Cardiac septum (tissue), 1 donor: ENCODE data around the gene KCNK4. TPM values are rescaled to one million over a fixed set of nuclear protein-coding genes. Genes with fewer than 3 reads are reported as not detected.

Experiments
- DNase-seq: peaks from one replicate; pipeline ENCODE4 v3.0.0-alpha.2; 2020; ENCODE audit warnings: low spot score
- intact Hi-C: fragments of 100-400 bp; cut with DNase I; formaldehyde crosslinking; loops from one replicate; pipeline ENCODE4 v1.14.0; 2022
- total RNA-seq: library from RNA; stranded (reverse); fragmentation: NEBNext Ultra II Directional; extraction: Animal tissue kit (Norgen Biotek cat#: 25700); gene quantifications from one replicate; pipeline ENCODE4 v1.2.1, GENCODE V29; 2021
- donor health status: DM: no; HTN: no; CAD: no.

The KCNK4 gene
- total RNA-seq, 1 donor from 2014 or later = not detected

GRCh38 chr11:64266339-64266738 is 24.8 kb upstream of the KCNK4 start:
- intact Hi-C loops = loop anchor here (5.0 kb wide), 1 partner anchor 36 kb away; the partner anchor contains the start of gene CATSPERZ
- no peak for DNase-seq

DNA sequence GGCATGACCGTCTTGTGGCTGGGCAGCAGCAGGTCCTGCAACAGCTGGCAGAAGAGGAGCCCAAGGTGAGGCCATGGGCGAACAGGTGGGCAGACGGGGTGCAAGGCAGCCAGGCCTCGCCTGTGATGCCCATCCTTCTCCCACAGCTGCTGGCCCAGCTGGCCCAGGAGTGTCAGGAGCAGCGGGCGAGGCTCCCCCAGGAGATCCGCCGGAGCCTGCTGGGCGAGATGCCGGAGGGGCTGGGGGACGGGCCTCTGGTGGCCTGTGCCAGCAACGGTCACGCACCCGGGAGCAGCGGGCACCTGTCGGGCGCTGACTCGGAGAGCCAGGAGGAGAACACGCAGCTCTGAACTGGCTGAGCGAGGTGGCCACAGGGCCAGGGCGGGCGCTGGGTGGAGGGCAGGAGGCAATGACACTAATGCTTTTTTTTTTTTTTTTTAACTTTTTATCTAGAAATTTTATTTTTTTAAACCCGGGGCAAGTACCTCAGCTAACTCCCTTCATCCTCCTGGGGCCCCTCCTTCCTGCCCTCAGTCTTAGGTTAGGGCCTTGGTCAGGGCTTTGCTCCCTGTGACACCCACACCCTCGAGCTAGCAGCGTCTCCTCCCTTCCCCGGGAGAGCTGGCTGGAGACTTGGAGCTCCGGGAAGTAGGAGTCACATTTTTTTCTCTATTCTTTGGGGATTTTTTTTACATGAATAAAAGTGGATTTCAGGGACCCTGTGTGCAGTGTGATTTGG is 23.7 kb upstream of the KCNK4 start:
- no peak for DNase-seq
- intact Hi-C loops = loop anchor here (5.0 kb wide), 1 partner anchor 35 kb away; the partner anchor contains the start of gene CATSPERZ

- DNase-seq = no peak
- intact Hi-C loops = loop anchor here (2.0 to 5.0 kb wide), 2 partner anchors 34 to 63 kb away; partner anchors contain the start of gene CATSPERZ
Observed at GRCh38 chr11:64268025-64268892, 22.8 kb upstream of the KCNK4 start.

GRCh38 chr11:64268893-64269539 is 22.1 kb upstream of the KCNK4 start:
- intact Hi-C loops = loop anchor here (1.0 to 5.0 kb wide), 4 partner anchors 22 to 64 kb away; partner anchors contain the start of genes CATSPERZ, NUDT22 and TRPT1
- DNase-seq = peak; percentile 84

- DNase-seq = peak; percentile 99
- intact Hi-C loops = loop anchor here (1.0 to 5.0 kb wide), 5 partner anchors 16 to 65 kb away; partner anchors contain the start of genes CATSPERZ, GPR137, NUDT22 and TRPT1
Observed at GRCh38 chr11:64269540-64270220, 21.4 kb upstream of the KCNK4 start.

DNA sequence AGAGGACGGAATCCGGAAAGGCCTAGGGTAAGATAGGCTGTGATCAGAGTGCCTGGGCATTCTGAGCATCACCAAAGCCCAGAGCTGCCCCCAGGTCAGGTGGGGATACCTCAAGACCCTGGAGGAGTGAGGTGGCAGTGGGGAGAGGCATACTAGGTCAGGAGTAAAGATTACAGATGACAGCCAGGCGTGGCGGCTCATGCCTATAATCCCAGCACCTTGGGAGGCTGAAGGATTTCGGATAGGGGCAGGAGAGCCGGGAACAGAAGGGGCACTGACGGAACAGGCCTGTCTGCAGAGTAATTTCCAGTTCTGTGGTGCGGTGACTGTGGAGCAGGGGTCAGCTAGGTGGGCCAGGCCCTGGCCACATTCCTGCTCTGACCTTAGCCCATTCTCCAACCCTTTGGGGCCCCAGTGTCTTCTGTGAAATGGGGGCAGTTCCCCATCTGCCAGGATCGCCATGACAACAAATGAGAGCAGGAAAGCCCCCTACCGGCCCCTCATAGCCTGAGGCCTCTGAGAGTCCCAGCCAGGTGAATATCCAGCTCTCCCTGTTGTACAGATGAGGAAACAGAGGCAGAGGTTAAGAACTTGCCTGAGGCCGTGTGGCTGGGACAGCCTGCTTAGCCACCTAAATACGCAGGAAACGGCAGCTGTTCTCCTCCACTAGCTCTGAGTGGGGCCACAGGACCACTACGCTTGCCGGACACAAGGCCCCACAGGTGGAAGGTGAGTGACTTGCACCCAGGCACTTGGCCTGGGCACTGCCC is 15.9 kb upstream of the KCNK4 start:
- intact Hi-C loops = no loop called here
- no peak for DNase-seq

DNA sequence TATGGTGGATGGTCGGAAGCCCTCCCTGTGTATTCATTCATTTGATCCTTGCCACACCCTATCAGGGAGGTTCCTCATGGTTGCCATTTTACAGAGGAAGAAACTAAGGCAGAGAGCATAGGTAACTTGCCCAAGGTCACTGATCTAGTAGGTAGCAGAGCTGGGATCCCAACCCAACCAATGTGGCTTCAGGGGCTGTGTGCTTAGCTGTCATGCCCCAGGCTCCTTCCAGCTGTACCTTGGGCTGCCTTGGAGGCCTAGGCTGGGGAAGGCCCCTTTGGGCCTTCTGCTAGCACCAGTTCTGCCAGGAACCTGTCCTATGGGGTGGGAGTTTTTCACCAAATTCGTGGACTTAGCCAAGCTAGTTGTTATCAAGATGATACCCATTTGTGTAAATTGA is 15.3 kb upstream of the KCNK4 start:
- DNase-seq = no peak
- intact Hi-C loops = no loop called here

GRCh38 chr11:64276653-64277431 is 14.3 kb upstream of the KCNK4 start:
- DNase-seq = no peak
- intact Hi-C loops = no loop called here

- intact Hi-C loops = no loop called here
- no peak for DNase-seq
Observed at GRCh38 chr11:64278576-64279190, 12.4 kb upstream of the KCNK4 start.

GRCh38 chr11:64281957-64282770 is 8.9 kb upstream of the KCNK4 start:
- intact Hi-C loops = no loop called here
- DNase-seq = no peak

DNA sequence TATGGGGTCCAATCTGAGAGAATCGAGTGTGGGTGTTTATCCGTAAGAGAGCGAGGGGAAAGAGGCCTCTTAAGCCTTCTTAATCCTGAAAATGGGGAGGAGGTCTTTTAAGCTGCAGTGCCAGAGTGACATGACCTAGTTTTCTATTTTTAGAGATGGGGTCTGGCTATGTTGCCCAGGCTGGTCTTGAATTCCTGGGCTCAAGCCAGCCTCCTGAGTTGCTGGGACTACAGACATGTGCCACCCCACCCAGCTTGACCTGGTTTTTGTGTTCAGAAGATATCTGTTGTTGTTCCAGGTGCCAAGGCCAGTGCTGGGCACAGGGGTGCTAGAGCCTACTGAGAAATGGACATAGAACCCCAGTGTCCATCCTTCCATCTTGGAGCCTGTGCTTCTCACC is 8.0 kb upstream of the KCNK4 start:
- intact Hi-C loops = no loop called here
- no peak for DNase-seq

DNA sequence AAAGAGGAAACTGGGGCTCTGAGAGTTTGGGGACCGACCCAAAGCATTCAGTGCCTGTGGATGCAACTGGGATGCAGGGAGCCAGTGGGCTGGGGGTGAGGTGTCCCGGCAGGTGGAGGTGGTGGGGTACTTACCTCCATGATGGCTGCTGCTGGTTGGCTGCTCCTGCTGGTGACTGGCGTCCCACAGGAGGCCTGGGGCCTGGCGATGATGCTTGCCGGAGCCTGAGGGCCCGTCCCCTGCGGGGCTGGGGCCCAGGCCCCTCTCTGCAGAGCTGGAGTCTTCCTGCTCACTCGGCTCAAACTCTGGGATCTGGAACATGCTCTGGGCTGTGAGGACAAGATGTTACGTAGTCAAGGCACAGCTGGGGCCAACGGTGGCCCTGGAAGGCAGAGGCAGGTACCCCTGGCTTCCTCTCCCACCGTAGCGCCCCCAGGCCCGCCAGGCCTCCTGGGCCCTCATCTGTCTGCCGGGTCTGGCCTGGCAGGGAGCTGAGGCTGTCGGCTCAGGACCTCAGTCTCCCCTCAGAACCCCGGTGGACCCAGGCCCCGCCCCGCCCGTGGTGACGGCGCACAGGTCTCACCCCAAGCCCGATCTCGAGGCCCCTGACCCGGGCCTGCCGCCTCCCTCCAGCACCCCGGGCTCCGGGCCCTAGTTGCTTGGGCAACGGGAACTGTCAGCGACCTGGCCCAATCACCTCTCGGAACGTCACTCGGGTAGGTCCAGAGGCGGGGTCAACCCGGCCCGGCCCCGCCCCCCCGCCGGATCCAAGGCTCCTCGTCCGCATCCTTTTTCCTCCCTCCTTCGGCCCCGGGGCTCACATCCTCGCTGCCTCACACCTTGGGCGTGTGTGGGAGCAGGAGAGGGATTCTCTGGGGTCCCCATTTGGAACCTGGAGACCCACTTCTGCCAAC is 6.8 kb upstream of the KCNK4 start, which contains the start of gene BAD:
Gene BAD (minus strand): TSS at position 618 of the 914 bp plus-strand sequence. CDS start 297 bp downstream, at position 321.
- intact Hi-C loops = loop anchor here (2.0 kb wide), 1 partner anchor 20 kb away; the partner anchor contains the start of gene ESRRA
- peak; percentile 98 for DNase-seq

- intact Hi-C loops = loop anchor here (1.0 to 2.0 kb wide), 2 partner anchors 15 to 20 kb away; partner anchors contain the start of gene ESRRA
- DNase-seq = peak; percentile 95
Observed at GRCh38 chr11:64284962-64285884, 5.9 kb upstream of the KCNK4 start, which contains the start of gene GPR137. Gene GPR137 (plus strand): TSS chr11:64285848. CDS start chr11:64286525, 677 bp downstream.
